Lung (tissue), 12 donors: ENCODE measurements around the gene ATG7. TPM values are rescaled to one million over a fixed set of nuclear protein-coding genes. Genes with fewer than 3 reads are reported as not detected.
"Not testable (repeated sequence)": the region's sequence is repeated elsewhere in the genome, so short reads cannot be mapped to it uniquely, and the experiment has no call there.

ENCODE experiments used
- ATAC-seq: fragments of 200-7000 bp; cut with Tn5 transposase; one replicate; pipeline ENCODE4 v1.9.1; 2020; ENCODE audit warnings: moderate number of reproducible peaks; ENCODE audit not compliant: insufficient read depth, low FRiP score
- DNase-seq, 3 donors: peaks; one replicate each; pipeline ENCODE4 v3.0.0-alpha.2; 2013 to 2017
- H3K27ac ChIP-seq, 2 donors: one replicate each; pipeline ENCODE4 v1.5.1; 2013; ENCODE audit warnings: mild to moderate bottlenecking in 2 of 2, moderate library complexity in 2 of 2, control low read depth in 1 of 2, inconsistent platforms in 1 of 2, low read depth in 1 of 2, low read length in 1 of 2
- H3K27me3 ChIP-seq, 3 donors: one replicate each; pipeline ENCODE4 v1.5.1; 2013; ENCODE audit warnings: low read length in 2 of 3; ENCODE audit not compliant: control insufficient read depth in 3 of 3, insufficient read depth in 3 of 3
- H3K36me3 ChIP-seq, 4 donors: one replicate each; pipeline ENCODE4 v1.5.1; 2013; ENCODE audit warnings: low read length in 4 of 4, mild to moderate bottlenecking in 1 of 4, moderate library complexity in 1 of 4; ENCODE audit not compliant: control insufficient read depth in 4 of 4, insufficient read depth in 4 of 4
- H3K4me1 ChIP-seq, 5 donors: one replicate each; pipeline ENCODE4 v1.5.1; 2013; ENCODE audit warnings: low read length in 5 of 5, mild to moderate bottlenecking in 2 of 5, moderate library complexity in 1 of 5; ENCODE audit not compliant: control insufficient read depth in 5 of 5, insufficient read depth in 5 of 5
- H3K4me3 ChIP-seq: one replicate; pipeline ENCODE4 v1.5.1; 2013; ENCODE audit warnings: mild to moderate bottlenecking, control low read depth, moderate library complexity
- H3K9ac ChIP-seq, 2 donors: one replicate each; pipeline ENCODE4 v1.5.1; 2013; ENCODE audit warnings: low read length in 2 of 2, control low read depth in 1 of 2; ENCODE audit not compliant: insufficient read depth in 1 of 2
- H3K9me3 ChIP-seq, 4 donors: one replicate each; pipeline ENCODE4 v1.5.1; 2013; ENCODE audit warnings: low read length in 3 of 4, mild to moderate bottlenecking in 1 of 4, moderate library complexity in 1 of 4; ENCODE audit not compliant: control insufficient read depth in 4 of 4, insufficient read depth in 3 of 4
- CTCF ChIP-seq: IDR thresholded peaks from 2 replicates; pipeline ENCODE4 v1.5.1; 2012; ENCODE audit warnings: mild to moderate bottlenecking; ENCODE audit errors: control extremely low read depth, extremely low read depth
- WGBS, 2 donors: extraction: QIAGEN DNeasy Blood & Tissue Kit; methylation state at CpG; one replicate each; pipeline ENCODE4 v1.1.7; 2013; 5-methylcytosine and 5-hydroxymethylcytosine counted together
- polyA plus RNA-seq, 2 donors: library from polyadenylated mRNA; stranded (reverse); fragments of 200-250 nt; gene quantifications; one replicate each; pipeline ENCODE4 v1.2.1, GENCODE V29; 2013
- total RNA-seq, 2 donors: library from RNA; depleted of rRNA in 1 of 2; stranded (reverse); fragments of >200 nt in 1 of 2; gene quantifications; one replicate each; pipeline ENCODE4 v1.2.1, GENCODE V29; 2014 to 2021
- donor health status: control.
- donor health status: control.
- donor health status: Bipolar disorder and iron deficiency.
- donor health status: healthy.
- donor health status: DM: yes; HTN: yes; CAD: no.

ATG7 gene
- total and polyA plus RNA-seq, 4 donors: 11.2 to 72.0 (median 53.3) TPM

- Histone ChIP-seq H3K4me3 (no peak overlapping the region), H3K9ac (no peak overlapping the region), H3K4me1 (peaks cover 0 to 11% (median 1%) of the 10 kb centered on the region in 5 donors), H3K27ac (no peak overlapping the region), H3K36me3 (no peaks in the 10 kb centered on the region), H3K27me3 (no peaks in the 10 kb centered on the region), H3K9me3 (no peaks in the 10 kb centered on the region)
- ATAC-seq: no peak
- DNase-seq: peak; percentile 22 to 75 (median 70)
- no peak for TF ChIP-seq CTCF
- WGBS, 2 donors: 64 to 82% methylated on average over 3 of the region's 3 CpGs
Observed at GRCh38 chr3:11459186-11459824, 187.1 kb downstream of the ATG7 start.

GRCh38 chr3:11461226-11461625 lies 189.0 kb downstream of the ATG7 start:
- WGBS, 2 donors: 92 to 96% methylated on average over 3 of the region's 3 CpGs
- no peak overlapping the region for H3K27ac ChIP-seq
- H3K9me3 ChIP-seq: no peaks in the 10 kb centered on the region
- DNase-seq: no peak
- no peak overlapping the region for H3K4me3 ChIP-seq
- H3K36me3 ChIP-seq: no peaks in the 10 kb centered on the region
- H3K27me3 ChIP-seq: no peaks in the 10 kb centered on the region
- TF ChIP-seq CTCF: no peak
- peaks cover 0 to 18% (median 2%) of the 10 kb centered on the region in 5 donors for H3K4me1 ChIP-seq
- no peak overlapping the region for H3K9ac ChIP-seq
- ATAC-seq: no peak

- DNase-seq, H3K4me3 ChIP-seq, H3K9ac ChIP-seq, H3K27ac ChIP-seq, H3K36me3 ChIP-seq, H3K27me3 ChIP-seq, ATAC-seq, H3K9me3 ChIP-seq: not testable (repeated sequence)
- 96 to 98% methylated on average over 4 of the region's 4 CpGs for WGBS, 2 donors
- H3K4me1 ChIP-seq: peaks cover 0 to 19% (median 2%) of the 10 kb centered on the region in 5 donors
Observed at GRCh38 chr3:11462673-11463072, 190.5 kb downstream of the ATG7 start.

GRCh38 chr3:11463591-11463990 lies 191.4 kb downstream of the ATG7 start:
- no peak overlapping the region for H3K27ac ChIP-seq
- no peaks in the 10 kb centered on the region for H3K27me3 ChIP-seq
- H3K36me3 ChIP-seq: peaks cover 0 to 6% (median 0%) of the 10 kb centered on the region in 4 donors
- WGBS, 2 donors: 90 to 92% methylated on average over 2 of the region's 2 CpGs
- DNase-seq (no peak), ATAC-seq (no peak)
- no peaks in the 10 kb centered on the region for H3K9me3 ChIP-seq
- H3K4me3 ChIP-seq: no peak overlapping the region
- H3K4me1 ChIP-seq: peaks cover 0 to 19% (median 2%) of the 10 kb centered on the region in 5 donors
- TF ChIP-seq CTCF: no peak
- H3K9ac ChIP-seq: no peak overlapping the region
